GM13976 (cell line): Measurements from ENCODE around the gene POLL.

ENCODE experiments used
- DNase-seq: peaks from one replicate; pipeline ENCODE4 v3.0.0; 2012; ENCODE audit warnings: low spot score
- in situ Hi-C: fragments of 300-500 bp; cut with MboI; formaldehyde crosslinking; loops from one replicate; pipeline ENCODE4 v1.12.0; 2022; ENCODE audit warnings: low sequenced_read_pairs, mixed read lengths, inconsistent platforms; ENCODE audit not compliant: unreplicated experiment
- TF ChIP-seq, protein P1 (sequence below): IDR thresholded peaks from 2 replicates; pipeline ENCODE4 v1.5.1; 2012; ENCODE audit warnings: borderline replicate concordance, mild to moderate bottlenecking; ENCODE audit not compliant: insufficient read depth; ENCODE audit errors: extremely low read depth, missing control alignments, control extremely low read depth

The POLL gene

DNA sequence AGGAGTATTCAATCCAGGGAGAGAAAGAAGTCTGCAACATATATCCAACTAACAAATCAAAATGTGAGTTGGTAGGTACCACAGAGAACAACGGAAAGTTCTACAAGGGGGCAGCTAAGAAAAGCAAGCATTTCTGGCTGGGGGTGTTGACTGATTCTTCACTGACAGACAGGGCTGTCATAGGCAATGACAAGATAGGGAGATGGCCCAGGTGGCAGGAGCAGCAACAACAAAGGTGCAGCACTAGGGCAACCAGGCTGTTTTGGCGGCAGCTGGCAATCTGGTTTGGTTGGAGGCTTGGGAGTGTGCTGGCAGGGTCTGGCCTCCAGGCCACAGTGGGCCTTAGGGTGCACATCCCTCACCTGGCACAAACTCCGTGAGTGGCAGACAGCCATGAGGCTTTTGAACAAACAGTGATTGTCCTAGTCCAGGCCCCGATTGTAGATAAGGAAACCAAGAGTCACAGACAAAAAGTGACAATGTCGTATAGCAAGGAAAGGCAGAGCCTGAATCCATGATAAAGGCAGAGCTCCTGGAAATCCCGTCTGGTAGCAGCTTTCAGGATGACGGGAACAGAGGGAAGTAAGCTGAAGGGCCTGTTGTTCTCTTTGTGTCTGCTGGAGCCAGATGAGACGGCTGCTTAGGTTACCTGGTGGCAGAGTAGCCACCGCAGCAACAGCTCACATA, 28.5 kb upstream of the POLL start:
- TF ChIP-seq, protein P1, sequence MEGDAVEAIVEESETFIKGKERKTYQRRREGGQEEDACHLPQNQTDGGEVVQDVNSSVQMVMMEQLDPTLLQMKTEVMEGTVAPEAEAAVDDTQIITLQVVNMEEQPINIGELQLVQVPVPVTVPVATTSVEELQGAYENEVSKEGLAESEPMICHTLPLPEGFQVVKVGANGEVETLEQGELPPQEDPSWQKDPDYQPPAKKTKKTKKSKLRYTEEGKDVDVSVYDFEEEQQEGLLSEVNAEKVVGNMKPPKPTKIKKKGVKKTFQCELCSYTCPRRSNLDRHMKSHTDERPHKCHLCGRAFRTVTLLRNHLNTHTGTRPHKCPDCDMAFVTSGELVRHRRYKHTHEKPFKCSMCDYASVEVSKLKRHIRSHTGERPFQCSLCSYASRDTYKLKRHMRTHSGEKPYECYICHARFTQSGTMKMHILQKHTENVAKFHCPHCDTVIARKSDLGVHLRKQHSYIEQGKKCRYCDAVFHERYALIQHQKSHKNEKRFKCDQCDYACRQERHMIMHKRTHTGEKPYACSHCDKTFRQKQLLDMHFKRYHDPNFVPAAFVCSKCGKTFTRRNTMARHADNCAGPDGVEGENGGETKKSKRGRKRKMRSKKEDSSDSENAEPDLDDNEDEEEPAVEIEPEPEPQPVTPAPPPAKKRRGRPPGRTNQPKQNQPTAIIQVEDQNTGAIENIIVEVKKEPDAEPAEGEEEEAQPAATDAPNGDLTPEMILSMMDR: no peak
- in situ Hi-C loops: no loop called here
- DNase-seq: no peak

DNA sequence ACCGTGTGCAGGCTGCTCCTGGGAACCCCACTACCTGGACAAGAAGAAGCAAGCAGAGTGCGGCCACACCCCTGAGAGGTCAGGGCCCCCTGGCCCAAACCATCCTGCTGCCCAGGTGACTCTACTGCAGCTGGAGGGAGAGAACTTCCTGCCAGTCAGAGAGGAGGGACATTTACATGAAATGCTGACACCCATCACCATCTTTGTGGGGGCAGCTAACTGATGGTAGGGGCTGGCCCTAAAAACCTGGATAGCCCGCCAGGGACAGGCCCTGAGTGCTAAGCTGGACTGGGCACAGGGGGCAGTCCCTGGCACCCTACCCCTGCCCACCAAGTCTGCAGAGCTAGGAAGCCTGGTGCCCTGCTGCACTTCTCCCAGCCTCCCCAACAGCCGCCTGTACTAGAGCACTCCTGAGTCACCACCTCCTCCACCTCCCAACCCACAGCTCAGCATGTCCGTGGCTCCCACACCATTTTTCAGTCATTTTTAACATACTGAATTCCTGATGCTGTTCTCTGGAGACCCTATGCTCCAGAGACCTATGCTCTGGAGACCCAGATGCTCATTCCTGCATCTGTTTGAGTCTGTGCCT, 27.6 kb upstream of the POLL start:
- no peak for DNase-seq
- TF ChIP-seq, protein P1: no peak
- in situ Hi-C loops: no loop called here

DNA sequence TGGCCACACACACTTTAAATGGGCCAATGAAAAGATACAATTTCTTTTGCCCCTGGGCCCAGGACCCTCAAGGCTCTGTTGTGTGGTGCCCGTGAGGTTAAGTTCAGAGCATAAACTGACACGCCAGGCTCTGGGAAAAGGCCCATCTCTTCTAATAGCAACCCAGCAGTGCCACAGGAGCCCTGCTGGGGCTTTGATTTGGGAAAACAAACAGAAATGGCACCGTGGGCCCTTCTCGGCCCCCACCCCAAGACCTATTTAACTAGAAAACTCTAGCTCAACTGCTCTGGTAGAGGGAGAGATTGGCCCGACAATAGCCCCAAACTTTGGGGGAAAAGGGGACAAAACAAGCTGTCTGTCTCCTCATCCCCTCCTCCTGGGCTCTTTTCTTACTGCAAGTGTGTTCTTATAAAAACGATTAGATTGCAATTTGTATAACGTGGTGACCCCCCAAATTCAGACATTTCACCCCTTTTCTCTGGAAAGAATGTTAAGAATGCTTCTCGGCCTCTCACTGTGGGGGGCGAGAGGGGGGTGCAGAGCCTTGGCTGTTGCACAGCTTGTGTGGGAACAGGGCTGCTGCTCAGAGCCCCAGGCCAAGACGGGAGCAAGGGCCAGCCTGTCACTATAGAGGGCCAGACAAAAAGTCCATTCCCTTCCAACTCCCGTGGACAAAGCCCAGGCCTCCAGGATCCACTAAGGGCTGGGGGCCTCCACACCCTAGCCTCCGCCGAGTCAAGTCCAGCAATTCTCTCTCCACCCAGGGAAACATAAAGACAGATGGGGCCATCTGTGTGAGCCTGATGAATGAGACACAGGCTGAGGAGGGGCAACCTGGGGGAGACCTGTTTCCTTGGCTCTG, 26.8 kb upstream of the POLL start:
- in situ Hi-C loops: no loop called here
- no peak for DNase-seq
- TF ChIP-seq, protein P1: no peak

DNA sequence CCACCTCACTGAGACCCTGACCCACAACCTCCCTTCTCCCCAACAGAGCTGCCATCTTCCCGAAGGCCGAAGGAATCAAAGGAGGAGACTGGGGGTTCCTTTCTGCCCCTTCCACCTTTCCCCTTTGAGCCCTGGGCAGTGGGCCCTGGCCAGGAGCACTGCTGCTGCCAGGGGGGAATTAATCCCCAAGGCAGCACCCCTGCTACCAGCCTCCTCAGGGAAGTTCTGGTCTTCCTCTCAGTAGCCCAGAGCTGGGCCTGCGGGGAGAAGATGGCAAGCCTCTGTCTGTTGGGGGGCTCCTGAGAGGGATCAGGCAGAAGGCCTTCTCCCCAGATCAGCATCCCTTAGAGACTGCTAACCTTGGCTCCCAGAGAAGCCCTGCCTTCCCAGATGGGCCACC, 25.6 kb upstream of the POLL start:
- in situ Hi-C loops: no loop called here
- DNase-seq: no peak
- TF ChIP-seq, protein P1: no peak

DNA sequence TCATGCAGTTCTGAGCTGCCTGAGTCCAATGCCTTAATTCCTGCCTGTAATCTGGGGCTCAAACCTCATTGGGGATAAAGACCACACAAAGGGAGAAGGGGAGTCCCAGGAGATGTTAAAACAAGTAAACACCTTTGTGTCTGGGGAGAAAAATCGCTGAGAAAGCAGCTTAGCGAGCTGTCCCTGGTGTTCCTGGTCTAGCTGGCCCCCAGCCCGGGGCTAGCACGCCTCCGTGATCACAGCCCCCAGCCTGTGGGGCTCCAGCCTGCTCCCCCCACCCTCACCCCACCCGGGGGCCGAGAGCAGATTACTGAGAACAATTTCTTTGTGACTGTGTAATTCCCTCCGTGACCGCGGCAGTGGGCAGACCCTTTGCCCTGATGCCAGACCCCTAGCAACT, 24.8 kb upstream of the POLL start:
- TF ChIP-seq, protein P1: no peak
- in situ Hi-C loops: no loop called here
- DNase-seq: no peak

DNA sequence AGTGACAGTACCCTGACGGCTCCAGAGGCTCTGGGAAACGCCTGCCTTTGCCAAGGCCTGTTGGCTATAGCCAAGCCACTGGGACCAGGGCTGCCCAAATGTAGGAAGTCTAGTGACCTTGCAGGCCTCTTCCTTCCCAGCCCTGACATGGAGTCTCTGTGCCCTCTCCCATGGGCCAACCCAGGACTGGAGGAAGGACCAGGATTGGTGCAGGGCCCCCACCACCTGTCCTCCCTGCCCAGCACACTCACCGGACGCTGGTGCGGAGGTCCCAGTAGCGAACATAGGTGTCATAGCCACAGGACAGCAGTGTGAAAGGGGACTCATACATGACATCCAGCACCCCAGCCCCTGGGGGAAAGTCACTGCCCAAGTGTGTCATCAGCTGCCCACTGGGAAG, 24.0 kb upstream of the POLL start:
- no peak for DNase-seq
- in situ Hi-C loops: no loop called here
- TF ChIP-seq, protein P1: no peak
